HG02973 (cell line): ENCODE data around the gene RSPH9.

Experiments
- ATAC-seq: cut with Tn5 transposase; IDR thresholded peaks from one replicate; pipeline ENCODE4 v1.9.1; 2021; ENCODE audit warnings: moderate library complexity; ENCODE audit not compliant: unreplicated experiment

Gene RSPH9, protein sequence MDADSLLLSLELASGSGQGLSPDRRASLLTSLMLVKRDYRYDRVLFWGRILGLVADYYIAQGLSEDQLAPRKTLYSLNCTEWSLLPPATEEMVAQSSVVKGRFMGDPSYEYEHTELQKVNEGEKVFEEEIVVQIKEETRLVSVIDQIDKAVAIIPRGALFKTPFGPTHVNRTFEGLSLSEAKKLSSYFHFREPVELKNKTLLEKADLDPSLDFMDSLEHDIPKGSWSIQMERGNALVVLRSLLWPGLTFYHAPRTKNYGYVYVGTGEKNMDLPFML

DNA sequence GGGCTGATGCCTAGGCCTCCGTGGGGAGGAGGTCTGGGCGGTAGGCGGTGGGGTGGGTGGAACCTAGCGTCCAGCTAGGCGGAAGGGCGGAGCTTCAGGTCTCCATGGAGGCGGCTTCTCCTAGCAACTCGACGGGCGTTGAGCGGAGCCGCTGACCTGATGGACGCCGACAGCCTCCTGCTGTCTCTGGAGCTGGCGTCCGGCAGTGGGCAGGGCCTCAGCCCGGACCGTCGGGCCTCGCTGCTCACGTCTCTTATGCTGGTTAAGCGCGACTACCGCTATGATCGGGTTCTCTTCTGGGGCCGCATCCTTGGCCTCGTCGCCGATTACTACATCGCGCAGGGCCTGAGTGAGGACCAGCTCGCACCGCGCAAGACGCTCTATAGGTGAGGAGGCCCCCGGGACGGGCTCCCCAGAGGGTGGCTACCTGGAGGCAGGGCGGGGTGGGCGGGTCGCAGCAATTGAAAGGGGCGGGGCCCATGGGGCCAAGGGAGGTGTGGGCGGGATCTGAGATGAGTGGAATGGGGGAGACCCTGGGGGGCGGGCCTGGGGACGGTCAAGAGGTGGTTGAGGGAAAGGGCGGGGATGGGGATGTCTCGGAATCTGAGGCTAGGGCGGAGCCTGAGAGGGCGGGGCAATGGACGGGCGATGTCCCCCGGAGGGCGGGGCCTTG is at the start of gene RSPH9:
TSS of gene RSPH9 (plus strand) at position 97 of the 673 bp plus-strand sequence. CDS start at position 160, 63 bp downstream.
- no peak for ATAC-seq

DNA sequence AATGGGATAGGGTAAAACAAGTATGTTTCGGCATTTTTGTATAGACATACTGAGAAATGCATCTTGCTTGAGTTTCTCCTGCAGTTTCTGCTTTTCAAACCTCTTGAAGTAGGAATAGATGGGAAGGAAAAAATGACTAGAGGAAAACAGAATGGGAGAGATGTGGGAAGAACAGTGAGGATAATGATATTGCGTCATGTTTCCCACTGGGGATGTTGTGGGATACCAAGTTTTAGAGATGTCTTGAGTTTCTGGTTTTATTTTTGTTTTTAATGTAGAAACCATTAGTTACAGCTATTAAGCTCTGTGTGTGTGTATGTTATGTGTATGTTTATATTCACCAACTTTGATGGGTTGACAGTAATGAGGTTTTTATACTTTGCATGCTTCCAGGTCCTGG is 44.2 kb upstream of the RSPH9 start:
- no peak for ATAC-seq

DNA sequence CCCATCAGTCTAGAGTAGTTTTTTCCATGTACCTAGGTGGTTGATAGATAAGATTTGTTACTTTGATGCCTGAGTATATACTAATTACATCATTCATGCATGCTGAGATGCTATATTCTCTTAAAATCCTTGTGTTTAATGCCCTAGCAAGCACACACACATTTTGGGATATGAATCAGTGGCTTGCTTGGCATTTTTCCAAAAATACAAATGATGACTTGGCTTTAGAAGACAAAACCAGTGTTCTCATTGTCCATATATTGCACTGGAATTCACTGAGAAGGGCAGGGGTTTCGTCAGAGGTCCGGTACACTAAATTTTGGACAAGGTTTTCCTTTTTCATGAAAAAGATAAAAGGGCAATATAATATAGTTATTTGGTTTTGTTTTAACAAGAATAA is 40.7 kb upstream of the RSPH9 start:
- ATAC-seq = no peak

DNA sequence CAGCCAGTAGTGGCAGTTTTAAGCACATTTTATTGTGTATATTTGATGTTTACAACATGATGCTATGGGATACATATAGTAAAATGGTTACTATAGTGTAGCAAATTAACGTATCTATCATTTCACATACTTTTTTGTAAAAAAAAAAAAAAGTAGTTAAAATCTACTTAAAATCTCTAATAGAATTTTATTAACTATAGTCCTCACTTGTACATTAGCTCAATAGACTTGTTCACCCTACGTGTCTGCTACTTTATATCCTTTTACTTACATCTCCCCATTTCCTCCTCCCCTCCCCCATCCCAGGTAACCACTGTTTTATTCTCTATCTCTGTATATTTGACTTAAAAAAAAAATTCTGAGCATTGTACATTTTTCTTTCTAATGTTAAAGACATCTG is 38.8 kb upstream of the RSPH9 start:
- ATAC-seq = no peak

DNA sequence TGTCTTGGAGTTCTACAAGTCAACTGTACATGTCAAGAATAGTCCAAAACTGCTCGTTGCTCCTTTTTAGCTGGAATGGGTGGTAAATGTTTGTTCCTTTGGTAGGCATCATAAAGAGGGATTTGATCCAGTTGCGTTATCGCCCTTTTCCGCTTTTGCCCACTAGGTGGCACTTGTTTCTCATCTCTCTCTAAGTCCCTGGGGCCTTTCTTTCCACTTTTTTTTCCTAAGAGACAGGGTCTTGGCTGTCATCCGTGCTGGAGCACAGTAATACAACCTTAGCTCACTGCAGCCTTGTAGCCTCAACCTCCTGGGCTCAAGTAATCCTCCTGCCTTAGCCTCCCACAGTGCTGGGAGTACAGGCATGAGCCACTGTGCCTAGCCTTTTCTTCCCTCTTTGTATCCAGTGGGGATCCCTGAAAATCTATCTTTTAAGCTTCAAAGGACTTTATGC is 36.5 kb upstream of the RSPH9 start:
- no peak for ATAC-seq

DNA sequence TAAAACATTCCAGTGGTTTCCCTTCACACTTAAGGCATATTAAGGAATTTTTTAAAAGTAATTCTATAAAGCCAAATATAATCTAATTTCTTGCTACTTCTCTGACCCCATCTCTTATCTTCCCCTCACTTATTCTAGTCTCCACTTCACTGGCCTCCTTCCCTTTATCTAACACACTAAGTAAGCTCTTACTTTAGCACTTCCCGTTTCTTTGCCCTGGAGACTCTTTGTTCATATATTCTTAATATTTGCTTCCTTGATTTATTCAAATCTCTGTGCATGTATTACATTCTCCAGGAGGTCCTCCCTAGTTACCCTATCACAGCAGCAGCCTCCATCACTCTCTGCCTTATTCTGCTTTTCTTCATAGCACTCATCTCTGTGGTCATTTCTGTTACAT is 36.0 kb upstream of the RSPH9 start:
- no peak for ATAC-seq

DNA sequence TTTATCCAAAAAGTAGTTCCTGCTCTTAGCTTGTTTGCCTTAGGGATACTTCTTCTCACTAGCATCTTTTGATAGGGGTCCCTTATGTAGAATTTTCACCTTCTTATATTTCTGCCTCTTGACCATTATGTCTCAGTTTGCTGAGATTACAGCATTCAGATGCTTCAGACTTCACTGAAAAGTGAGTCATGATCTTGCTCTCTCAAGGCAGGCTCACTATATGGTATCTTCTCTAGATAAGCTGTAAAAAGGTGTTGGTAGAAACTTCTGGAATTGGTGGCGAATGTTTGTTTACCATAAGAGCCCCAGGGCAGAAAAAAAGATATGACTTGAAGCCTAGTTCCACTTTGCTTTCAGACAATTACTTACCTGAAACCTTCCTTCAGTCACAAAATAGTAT is 35.4 kb upstream of the RSPH9 start:
- ATAC-seq = no peak

DNA sequence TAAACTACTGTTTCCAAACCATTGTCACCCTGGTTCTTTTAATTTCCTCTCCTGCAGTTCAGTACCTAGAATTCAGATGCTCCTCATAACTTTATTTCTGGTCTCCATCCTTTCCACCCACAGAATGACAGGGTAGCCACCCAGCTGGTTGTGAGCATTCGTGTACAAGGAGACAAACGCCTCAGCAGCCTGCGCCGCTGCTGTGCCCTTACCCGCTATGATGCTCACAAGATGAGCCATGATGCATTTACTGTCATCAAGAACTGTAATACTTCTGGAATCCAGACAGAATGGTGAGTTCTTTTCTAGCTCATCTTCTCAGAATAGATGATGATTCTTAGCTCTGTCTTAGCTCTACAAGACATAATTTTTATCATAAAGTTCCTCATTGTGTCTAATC is 34.4 kb upstream of the RSPH9 start:
- no peak for ATAC-seq

DNA sequence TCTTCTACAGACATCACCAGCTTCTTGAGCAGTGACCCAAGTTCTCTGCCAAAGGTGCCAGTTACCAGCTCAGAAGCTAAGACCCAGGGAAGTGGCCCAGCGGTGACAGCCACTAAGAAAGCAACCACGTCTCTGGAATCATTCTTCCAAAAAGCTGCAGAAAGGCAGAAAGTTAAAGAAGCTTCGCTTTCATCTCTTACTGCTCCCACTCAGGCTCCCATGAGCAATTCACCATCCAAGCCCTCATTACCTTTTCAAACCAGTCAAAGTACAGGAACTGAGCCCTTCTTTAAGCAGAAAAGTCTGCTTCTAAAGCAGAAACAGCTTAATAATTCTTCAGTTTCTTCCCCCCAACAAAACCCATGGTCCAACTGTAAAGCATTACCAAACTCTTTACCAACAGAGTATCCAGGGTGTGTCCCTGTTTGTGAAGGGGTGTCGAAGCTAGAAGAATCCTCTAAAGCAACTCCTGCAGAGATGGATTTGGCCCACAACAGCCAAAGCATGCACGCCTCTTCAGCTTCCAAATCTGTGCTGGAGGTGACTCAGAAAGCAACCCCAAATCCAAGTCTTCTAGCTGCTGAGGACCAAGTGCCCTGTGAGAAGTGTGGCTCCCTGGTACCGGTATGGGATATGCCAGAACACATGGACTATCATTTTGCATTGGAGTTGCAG is 31.0 kb upstream of the RSPH9 start:
- no peak for ATAC-seq

DNA sequence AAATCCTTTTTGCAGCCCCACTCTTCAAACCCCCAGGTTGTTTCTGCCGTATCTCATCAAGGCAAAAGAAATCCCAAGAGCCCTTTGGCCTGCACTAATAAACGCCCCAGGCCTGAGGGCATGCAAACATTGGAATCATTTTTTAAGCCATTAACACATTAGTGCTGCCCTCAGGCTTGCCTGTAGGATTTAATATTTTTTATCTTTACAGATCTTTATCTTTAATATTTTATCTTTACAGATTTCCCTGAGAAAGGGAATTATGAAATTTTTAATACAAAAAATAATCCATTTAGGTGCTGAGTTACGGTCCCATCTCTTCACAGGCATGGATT is 30.5 kb upstream of the RSPH9 start:
- ATAC-seq = no peak

DNA sequence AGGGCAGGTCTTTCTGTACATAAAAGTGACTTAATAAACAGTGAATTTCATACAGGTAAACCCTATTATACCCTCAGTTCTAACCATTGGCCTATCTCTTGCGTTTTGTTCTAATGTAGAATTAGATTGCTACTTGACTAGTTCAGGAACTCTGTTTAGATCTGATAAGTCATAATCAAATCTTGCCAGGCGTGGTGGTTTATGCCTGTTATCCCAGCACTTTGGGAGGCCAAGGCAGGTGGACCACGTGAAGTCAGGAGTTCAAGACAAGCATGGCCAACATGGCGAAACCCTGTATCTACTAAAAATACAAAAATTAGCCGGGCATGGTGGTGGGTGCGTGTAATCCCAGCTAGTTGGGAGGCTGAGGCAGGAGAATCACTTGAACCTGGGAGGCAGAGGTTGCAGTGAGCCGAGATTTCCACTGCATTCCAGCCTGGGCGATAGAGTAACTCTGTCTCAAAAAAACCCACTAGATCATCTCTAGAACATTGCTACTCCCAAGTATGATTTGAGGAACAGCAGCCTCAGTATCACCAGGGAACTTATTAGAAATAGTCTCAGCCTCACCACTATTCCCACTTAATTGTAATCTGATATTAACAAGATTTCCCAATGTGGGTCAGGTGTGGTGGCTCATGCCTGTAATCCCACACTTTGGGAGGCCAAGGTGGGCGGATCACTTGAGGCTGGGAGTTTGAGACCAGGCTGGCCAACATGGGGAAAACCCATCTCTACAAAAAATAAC is 27.9 kb upstream of the RSPH9 start:
- ATAC-seq = no peak

DNA sequence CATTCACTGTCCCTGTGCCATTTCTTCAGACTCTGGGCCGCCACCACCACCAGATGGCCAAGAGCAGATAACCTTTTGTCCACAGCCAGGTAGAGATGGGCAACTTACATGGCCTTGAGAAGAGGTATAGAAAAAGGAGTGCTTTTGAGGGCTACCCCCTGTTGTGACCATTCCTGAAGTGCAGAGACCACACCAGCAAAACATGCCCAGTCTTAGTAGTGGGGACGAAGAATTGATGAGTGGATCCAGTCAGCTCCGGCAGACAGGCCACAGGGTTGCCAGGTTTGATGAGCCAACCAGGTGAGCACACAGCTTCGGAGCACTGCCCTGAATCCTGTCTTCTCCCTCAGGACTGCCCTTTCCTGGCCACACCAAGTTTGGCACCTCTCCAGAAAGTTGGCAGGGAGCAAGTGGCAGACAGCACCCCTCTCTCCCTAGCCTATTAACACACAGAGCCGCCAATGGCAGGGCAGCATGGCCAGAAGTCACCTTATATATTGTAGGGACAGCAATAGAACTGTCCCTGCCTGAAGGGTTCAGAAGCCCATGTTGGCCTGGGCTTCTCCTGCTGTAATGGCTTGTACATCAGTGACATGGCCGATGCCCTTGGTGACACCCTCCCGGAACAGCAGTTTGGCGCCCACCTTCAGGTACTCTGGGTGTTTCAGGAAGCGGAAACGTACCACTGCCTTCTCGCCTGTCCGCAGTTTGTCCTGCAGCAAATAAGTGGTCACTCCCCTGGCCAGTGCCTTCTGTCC is 23.6 kb upstream of the RSPH9 start:
- ATAC-seq = no peak

DNA sequence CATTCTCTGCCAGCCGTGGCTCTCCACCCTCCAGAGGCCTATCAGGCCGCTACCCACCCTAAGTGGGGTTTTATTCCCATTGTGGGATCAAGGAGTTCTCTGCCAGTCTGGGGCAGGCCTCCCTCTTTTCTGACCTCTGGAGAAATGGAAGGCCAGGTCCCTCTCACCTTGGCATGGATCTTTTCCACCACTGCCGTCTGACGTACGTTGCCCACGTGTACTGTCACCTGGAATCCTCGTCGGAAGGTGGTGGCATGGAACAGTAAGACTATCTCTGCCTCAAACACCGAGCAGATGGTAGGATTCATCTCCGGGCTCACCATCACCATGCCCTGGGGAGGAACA is 23.0 kb upstream of the RSPH9 start:
- ATAC-seq = no peak

DNA sequence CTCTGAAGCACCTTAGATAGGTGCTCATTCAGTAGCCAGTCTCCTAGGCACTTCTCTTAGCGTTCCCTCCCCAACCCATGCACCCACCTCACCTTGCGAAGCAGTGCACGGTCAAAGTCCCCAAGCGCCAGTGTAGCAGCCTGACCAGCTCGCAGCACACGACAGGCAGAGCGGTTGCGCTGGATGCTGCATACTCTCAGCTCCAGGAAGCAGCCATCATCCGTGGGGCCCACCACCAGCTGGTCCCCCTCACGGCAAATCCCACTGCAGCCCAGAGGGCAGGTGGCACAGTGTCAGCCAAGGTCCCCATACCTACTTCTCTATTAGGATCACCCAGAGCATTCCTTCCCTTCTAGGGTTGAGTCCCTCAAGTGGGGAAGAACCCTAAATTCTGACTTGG is 22.3 kb upstream of the RSPH9 start:
- ATAC-seq = no peak

DNA sequence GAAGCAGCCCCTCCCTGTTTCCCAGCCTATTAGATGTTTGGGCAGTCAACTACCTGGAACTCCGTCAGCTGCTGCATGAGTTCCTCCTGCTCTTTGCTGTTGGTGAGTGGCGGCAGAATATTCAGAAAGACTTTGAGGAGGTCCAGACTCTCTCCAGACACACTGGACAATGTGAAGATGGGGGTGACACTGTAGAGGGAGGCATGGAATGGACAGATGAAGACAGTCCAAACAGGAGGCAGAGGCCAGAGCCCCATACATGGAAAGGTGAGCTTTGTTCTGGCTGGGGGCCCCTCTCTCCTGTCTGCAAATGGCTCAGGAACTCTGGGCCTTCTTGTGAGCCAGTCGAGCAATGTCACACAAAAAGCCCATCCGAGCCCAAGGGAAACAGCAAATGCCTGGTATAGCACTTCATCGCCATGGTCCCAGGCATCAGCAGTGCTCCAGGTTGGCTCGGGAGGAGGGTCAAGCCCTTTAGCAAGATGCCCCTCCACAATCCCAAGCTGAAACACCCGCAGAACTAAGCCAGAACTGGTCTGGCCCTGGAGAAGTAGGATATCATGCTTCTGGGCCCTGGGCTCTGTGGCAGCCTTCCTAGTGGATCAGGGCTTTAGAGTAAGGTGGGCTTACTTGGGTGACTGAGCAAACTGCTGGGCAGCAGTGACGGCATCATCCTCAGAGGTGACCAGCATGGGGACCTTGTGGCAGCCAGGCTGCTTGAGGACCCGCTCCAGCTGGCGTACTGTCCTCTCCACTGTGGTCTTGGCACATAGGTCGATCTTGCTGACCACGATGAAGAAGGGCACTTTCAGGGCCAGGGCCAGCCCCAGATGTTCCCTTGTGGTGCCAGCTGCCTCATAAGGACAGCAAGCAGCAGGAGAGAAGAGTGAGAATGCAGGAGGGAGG is 20.7 kb upstream of the RSPH9 start:
- ATAC-seq = no peak

DNA sequence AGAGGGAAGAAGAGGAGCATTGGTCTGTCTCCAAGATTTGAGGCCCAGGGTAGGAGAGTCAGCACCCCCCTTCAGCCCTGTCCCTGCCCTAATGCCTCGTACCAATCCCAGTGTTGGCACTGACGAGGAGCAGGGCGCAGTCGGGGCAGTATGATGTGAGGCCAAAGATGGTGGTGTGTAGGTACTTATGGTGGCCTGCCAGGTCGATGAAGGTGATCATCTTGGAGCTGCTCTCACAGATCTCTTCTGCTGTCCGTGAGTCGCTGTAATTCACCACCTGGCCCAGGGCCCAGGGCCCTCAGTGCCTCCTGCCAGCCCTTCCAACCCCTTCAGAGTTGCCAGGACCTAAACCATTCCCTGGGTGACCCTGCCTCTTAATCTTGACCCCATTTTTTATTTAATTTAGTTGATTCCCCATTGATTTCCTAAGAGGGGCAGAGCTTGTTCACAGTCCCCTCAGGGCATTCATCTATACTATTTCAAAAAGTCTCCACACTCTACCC is 20.0 kb upstream of the RSPH9 start:
- ATAC-seq = no peak

DNA sequence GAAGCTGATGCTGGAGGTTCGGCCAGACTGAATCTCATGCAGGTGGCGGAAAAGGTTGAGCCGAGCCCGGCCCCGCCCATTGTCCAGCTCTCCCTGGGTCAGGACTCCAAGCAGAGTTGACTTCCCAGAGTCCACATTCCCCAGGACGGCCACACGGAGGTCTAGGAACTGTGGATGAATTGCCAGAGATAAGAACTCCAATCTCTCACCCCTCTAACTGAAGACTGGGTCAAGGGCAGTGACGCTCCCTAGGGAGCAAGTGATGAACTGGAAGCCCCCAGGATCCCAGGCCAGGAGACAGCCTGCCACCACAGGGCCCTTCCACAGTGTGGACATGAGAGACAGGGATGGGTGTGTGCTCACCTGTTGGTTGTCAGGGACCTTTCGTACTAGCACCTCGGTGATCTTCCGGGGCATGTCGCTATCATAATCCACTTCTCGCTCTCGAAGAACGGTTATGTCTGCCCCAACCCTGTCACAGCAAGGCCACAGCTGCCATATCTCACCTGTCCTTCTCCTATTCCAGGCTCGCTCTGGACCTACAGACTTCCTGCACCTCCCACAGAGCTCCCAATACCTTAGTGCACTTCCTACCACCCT is 19.3 kb upstream of the RSPH9 start:
- ATAC-seq = no peak

DNA sequence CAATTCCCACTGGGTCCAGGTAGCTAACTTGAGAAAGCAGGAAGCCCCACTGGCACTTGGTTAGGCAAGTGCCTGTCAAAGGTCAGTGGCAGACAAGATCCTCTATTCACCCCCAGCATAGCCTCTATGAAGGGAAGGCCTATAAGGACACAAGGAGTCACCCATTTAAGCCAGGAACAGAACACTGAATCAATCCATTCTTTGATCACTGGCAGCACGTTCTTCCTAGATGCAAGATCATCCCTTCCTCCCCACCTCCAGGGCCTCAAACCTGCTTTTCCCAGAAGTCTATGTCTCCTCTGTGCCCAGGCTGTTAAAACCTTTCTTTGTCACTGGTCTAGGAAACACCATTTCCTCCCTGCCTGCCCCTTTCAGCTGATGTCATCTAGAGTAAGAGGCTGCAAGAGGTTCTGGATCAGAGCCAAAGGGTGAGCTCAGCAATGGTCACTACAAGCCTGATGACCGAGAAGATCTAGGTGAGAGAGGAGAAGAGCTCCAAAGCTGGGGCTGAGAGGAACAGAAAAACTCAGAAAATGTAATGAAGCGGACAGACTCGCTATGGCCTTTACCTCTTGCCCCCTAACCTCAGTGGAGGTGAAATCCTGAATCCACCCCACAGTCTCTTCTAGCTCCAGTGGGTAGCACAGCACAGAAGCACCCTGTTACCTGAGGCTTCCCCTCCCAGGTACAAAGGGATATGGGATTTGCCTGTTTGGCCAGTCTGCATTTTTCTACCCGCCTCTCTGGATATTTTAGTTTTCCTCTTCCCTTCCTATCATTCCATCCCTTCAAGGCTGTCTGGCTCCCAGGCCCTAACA is 17.6 kb upstream of the RSPH9 start:
- ATAC-seq = no peak
